Liver (tissue), 3 donors: ENCODE results near the gene MED12L.

Experiments used
- CTCF ChIP-seq: fragments of 150-350 bp; IDR thresholded peaks from 2 replicates; pipeline ENCODE4 v1.5.1; 2017; ENCODE audit warnings: improper control_type of control experiment, low read depth, low read length; ENCODE audit not compliant: missing input control
- GABPA ChIP-seq, 2 donors: IDR thresholded peaks in 1 of 2; conservative IDR thresholded peaks in 1 of 2; 2 replicates each; pipeline ENCODE4 v1.6.1; 2016; ENCODE audit warnings: antibody characterized with exemption in 2 of 2, mild to moderate bottlenecking in 1 of 2, moderate library complexity in 1 of 2
- TF ChIP-seq, protein P1 (sequence below): IDR thresholded peaks from 2 replicates; pipeline ENCODE4 v1.6.1; 2016; ENCODE audit warnings: antibody characterized with exemption
- donor health status: healthy.
- donor health status: healthy.

- TF ChIP-seq, protein P1, sequence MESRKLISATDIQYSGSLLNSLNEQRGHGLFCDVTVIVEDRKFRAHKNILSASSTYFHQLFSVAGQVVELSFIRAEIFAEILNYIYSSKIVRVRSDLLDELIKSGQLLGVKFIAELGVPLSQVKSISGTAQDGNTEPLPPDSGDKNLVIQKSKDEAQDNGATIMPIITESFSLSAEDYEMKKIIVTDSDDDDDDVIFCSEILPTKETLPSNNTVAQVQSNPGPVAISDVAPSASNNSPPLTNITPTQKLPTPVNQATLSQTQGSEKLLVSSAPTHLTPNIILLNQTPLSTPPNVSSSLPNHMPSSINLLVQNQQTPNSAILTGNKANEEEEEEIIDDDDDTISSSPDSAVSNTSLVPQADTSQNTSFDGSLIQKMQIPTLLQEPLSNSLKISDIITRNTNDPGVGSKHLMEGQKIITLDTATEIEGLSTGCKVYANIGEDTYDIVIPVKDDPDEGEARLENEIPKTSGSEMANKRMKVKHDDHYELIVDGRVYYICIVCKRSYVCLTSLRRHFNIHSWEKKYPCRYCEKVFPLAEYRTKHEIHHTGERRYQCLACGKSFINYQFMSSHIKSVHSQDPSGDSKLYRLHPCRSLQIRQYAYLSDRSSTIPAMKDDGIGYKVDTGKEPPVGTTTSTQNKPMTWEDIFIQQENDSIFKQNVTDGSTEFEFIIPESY, result no peak
- no peak for TF ChIP-seq CTCF
- TF ChIP-seq GABPA (IDR thresholded peaks at IDR 0.05 in 1 of 2, conservative IDR thresholded peaks at IDR 0.05 in 1 of 2), result no peak
Measured at GRCh38 chr3:151315846-151316245, 230.4 kb downstream of the MED12L start.
